Pancreas (tissue), 10 donors: ENCODE measurements around the gene KCNIP2. TPM values are rescaled to one million over a fixed set of nuclear protein-coding genes. Genes with fewer than 3 reads are reported as not detected.

Source experiments
- ATAC-seq, 4 donors: fragments of 200-7000 bp; cut with Tn5 transposase; one replicate each; pipeline versions ENCODE4 v1.8.0 to v1.9.1; 2020; ENCODE audit warnings: mild to moderate bottlenecking in 4 of 4, moderate library complexity in 4 of 4
- DNase-seq, 6 donors: peaks; one replicate each; pipeline ENCODE4 v3.0.0-alpha.2; 2020
- FAIRE-seq: peaks from 2 replicates; lab custom pipeline; 2012; peaks lifted over from hg19 to GRCh38; lab: Jason Lieb, UNC
- H3K27ac ChIP-seq, 4 donors: fragments of 200-600 bp; sonication (generic); 1 replicate in 3 of 4; 2 replicates in 1 of 4; pipeline versions ENCODE4 v1.5.0 to v1.8.0; 2020
- H3K27me3 ChIP-seq, 4 donors: fragments of 200-600 bp; one replicate each; pipeline ENCODE4 v1.8.0; 2021
- H3K36me3 ChIP-seq, 3 donors: fragments of 200-600 bp; sonication (generic) in 1 of 3; one replicate each; pipeline versions ENCODE4 v1.5.0 to v1.8.0; 2020 to 2021
- H3K4me1 ChIP-seq, 3 donors: fragments of 200-600 bp; one replicate each; pipeline ENCODE4 v1.8.0; 2021
- H3K4me3 ChIP-seq, 4 donors: fragments of 200-600 bp; sonication (generic) in 2 of 4; one replicate each; pipeline versions ENCODE4 v1.5.0 to v1.8.0; 2020 to 2021
- H3K9me3 ChIP-seq, 4 donors: fragments of 200-600 bp; one replicate each; pipeline ENCODE4 v1.8.0; 2021
- WGBS, 2 donors: extraction: QIAGEN DNeasy Blood & Tissue Kit; methylation state at CpG; one replicate each; pipeline ENCODE4 v1.1.7; 2013; 5-methylcytosine and 5-hydroxymethylcytosine counted together
- intact Hi-C, 3 donors: fragments of 100-400 bp; cut with DNase I; formaldehyde crosslinking; loops; one replicate each; pipeline versions ENCODE4 v1.11.1 to v1.14.2; 2022
- polyA plus RNA-seq, 2 donors: library from polyadenylated mRNA; stranded (reverse); fragments of 200-250 nt; gene quantifications; one replicate each; pipeline ENCODE4 v1.2.3, GENCODE V29; 2013
- total RNA-seq, 6 donors: library from RNA; stranded (reverse); fragmentation: NEBNext Ultra II Directional in 4 of 6; extraction: Animal tissue kit (Norgen Biotek cat#: 25700) in 4 of 6; gene quantifications; one replicate each; pipeline versions ENCODE4 v1.2.1 to v1.2.4, GENCODE V29; 2021 to 2023
- TF ChIP-seq, protein P1 (sequence below), 4 donors: fragments of 200-600 bp; sonication (generic) in 3 of 4; IDR thresholded peaks; one replicate each; pipeline versions ENCODE4 v1.5.0 to v1.8.0; 2021; ENCODE audit warnings: antibody characterized with exemption in 4 of 4
- donor health status: healthy with polysubstance abuse.
- donor health status: DM: no; HTN: no; CAD: no; lungs with moderate emphysema.
- donor health status: DM: no; HTN: no; CAD: no.
- donor health status: control.
- donor health status: control.
- donor health status: Bipolar disorder and iron deficiency.
- donor health status: DM: yes; HTN: yes; CAD: no.
- donor health status: DM: no; HTN: no; CAD: no.
- donor health status: DM: no; HTN: no; CAD: no.
- donor health status: DM: yes; HTN: yes; CAD: no.

KCNIP2 gene
- total and polyA plus RNA-seq, 8 donors = 0.67 to 3.0 (median 1.5) TPM

GRCh38 chr10:101776161-101776817 is 67.3 kb downstream of the KCNIP2 start:
- intact Hi-C loops = loop anchor here in 1 of 3 donors (10.0 kb wide), 1 partner anchor 161 kb away; no protein-coding TSS in a partner anchor
- no peak for FAIRE-seq
- Histone ChIP-seq H3K27me3 (peaks cover 0 to 22% (median 6%) of the 10 kb centered on the region in 4 donors), H3K27ac (no peak overlapping the region), H3K36me3 (no peaks in the 10 kb centered on the region), H3K9me3 (no peaks in the 10 kb centered on the region), H3K4me3 (peak overlapping the region in 2 of 4 donors; percentile 13 to 27), H3K4me1 (peaks cover 0 to 26% (median 11%) of the 10 kb centered on the region in 3 donors)
- no peak for ATAC-seq
- WGBS, 2 donors = 16 to 31% methylated on average over 16 to 68 of the region's 74 CpGs
- TF ChIP-seq, protein P1, sequence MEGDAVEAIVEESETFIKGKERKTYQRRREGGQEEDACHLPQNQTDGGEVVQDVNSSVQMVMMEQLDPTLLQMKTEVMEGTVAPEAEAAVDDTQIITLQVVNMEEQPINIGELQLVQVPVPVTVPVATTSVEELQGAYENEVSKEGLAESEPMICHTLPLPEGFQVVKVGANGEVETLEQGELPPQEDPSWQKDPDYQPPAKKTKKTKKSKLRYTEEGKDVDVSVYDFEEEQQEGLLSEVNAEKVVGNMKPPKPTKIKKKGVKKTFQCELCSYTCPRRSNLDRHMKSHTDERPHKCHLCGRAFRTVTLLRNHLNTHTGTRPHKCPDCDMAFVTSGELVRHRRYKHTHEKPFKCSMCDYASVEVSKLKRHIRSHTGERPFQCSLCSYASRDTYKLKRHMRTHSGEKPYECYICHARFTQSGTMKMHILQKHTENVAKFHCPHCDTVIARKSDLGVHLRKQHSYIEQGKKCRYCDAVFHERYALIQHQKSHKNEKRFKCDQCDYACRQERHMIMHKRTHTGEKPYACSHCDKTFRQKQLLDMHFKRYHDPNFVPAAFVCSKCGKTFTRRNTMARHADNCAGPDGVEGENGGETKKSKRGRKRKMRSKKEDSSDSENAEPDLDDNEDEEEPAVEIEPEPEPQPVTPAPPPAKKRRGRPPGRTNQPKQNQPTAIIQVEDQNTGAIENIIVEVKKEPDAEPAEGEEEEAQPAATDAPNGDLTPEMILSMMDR (IDR thresholded peaks at IDR 0.05) = no peak
- no peak for DNase-seq

Other genes starting within 250 kb of the KCNIP2 start
- 10 to 100 TPM; 32.3 to 49.4 (median 40.0) TPM for gene FBXW4, start 148.6 kb downstream of the KCNIP2 start, total RNA-seq
- gene FBXW4, start 148.6 kb downstream of the KCNIP2 start, polyA plus RNA-seq = 10 to 100 TPM; 37.0 to 45.9 TPM
- gene FGF8, start 67.7 kb downstream of the KCNIP2 start, total RNA-seq = not detected
- gene FGF8, start 67.7 kb downstream of the KCNIP2 start, polyA plus RNA-seq = not detected
- 10 to 100 TPM; 13.2 to 23.3 (median 20.1) TPM for gene NPM3, start 60.4 kb downstream of the KCNIP2 start, total RNA-seq
- 10 to 100 TPM; 16.2 to 17.0 TPM for gene NPM3, start 60.4 kb downstream of the KCNIP2 start, polyA plus RNA-seq
- gene OGA, start 25.4 kb downstream of the KCNIP2 start, total RNA-seq = 10 to 100 TPM; 29.3 to 57.3 (median 32.2) TPM
- 10 to 100 TPM; 29.8 to 47.2 TPM for gene OGA, start 25.4 kb downstream of the KCNIP2 start, polyA plus RNA-seq
- 10 to 100 TPM in 5 of 6 donors, 1 to 10 TPM in 1; 7.8 to 15.8 (median 10.7) TPM for gene ARMH3, start 212.4 kb upstream of the KCNIP2 start, total RNA-seq
- 10 to 100 TPM in 1 of 2 donors, 1 to 10 TPM in 1; 7.5 to 11.5 TPM for gene ARMH3, start 212.4 kb upstream of the KCNIP2 start, polyA plus RNA-seq
- gene HPS6, start 221.5 kb upstream of the KCNIP2 start, total RNA-seq = 10 to 100 TPM in 2 of 6 donors, 1 to 10 TPM in 4; 6.2 to 11.6 (median 8.6) TPM
- gene HPS6, start 221.5 kb upstream of the KCNIP2 start, polyA plus RNA-seq = 1 to 10 TPM; 5.2 to 6.8 TPM